B cell (primary cell): Measurements from ENCODE around the gene PTX4. TPM values are rescaled to one million over a fixed set of nuclear protein-coding genes. Genes with fewer than 3 reads are reported as not detected.

ENCODE experiments used
- ATAC-seq: fragments of 200-7000 bp; cut with Tn5 transposase; one replicate; pipeline ENCODE4 v1.10.0; 2021; ENCODE audit warnings: low read depth, mild to moderate bottlenecking, moderate number of reproducible peaks, moderate library complexity
- CTCF ChIA-PET: fragments of 350-600 bp; sonication (Branson Sonifier 250); formaldehyde crosslinking; loops from one replicate; lab custom pipeline; 2021; ENCODE audit warnings: antibody characterized with exemption, inconsistent platforms; lab: Charles Lee
- POLR2A ChIA-PET: fragments of 350-600 bp; sonication (Branson Sonifier 250); formaldehyde crosslinking; loops from one replicate; lab custom pipeline; 2021; ENCODE audit warnings: antibody characterized with exemption; lab: Charles Lee
- DNase-seq: peaks from one replicate; pipeline ENCODE4 v3.0.0; 2013
- H2AFZ ChIP-seq: 2 replicates; pipeline ENCODE4 v1.6.1; 2012; ENCODE audit warnings: mild to moderate bottlenecking, low read depth, low read length; ENCODE audit not compliant: insufficient read depth, poor library complexity, severe bottlenecking
- H3K27ac ChIP-seq, 2 donors: 1 replicate in 1 of 2; 2 replicates in 1 of 2; pipeline ENCODE4 v1.5.1; 2012 to 2013; ENCODE audit warnings: low read length in 2 of 2, mild to moderate bottlenecking in 2 of 2, moderate library complexity in 1 of 2
- H3K27me3 ChIP-seq, 4 experiments: fragments of 200-600 bp in 1 of 4; sonication (generic) in 1 of 4; replicated peaks in 1 of 4; 1 replicate in 2 of 4; 2 replicates in 2 of 4; pipeline versions ENCODE4 v1.6.1 to v1.7.0; 2013 to 2016; ENCODE audit warnings: low read length in 3 of 4, mild to moderate bottlenecking in 2 of 4, mixed read lengths in 1 of 4, moderate library complexity in 1 of 4; ENCODE audit not compliant: insufficient read depth in 4 of 4, control insufficient read depth in 3 of 4; ENCODE audit errors: control extremely low read depth in 1 of 4
- H3K36me3 ChIP-seq, 2 experiments: replicated peaks in 1 of 2; 1 replicate in 1 of 2; 2 replicates in 1 of 2; pipeline versions ENCODE4 v1.6.1 to v1.7.1; 2013; ENCODE audit warnings: low read length in 1 of 2; ENCODE audit not compliant: insufficient read depth in 2 of 2, control insufficient read depth in 1 of 2; ENCODE audit errors: control extremely low read depth in 1 of 2, extremely low read depth in 1 of 2
- H3K4me1 ChIP-seq, 2 donors: fragments of 200-600 bp in 1 of 2; sonication (generic) in 1 of 2; 1 replicate in 1 of 2; 2 replicates in 1 of 2; pipeline versions ENCODE4 v1.5.1 to v1.6.1; 2013 to 2017; ENCODE audit warnings: low read length in 2 of 2; ENCODE audit not compliant: control insufficient read depth in 2 of 2, insufficient read depth in 2 of 2
- H3K4me2 ChIP-seq: replicated peaks from 2 replicates; pipeline ENCODE3; 2012; ENCODE audit warnings: mild to moderate bottlenecking, low read depth, low read length; ENCODE audit not compliant: poor library complexity, severe bottlenecking
- H3K4me3 ChIP-seq, 5 experiments: fragments of 200-600 bp in 1 of 5; sonication (generic) in 1 of 5; 1 replicate in 3 of 5; 2 replicates in 2 of 5; pipeline versions ENCODE4 v1.5.1 to v1.7.0; 2011 to 2016; ENCODE audit warnings: low read length in 4 of 5, mild to moderate bottlenecking in 4 of 5, low read depth in 2 of 5, control low read depth in 1 of 5, moderate library complexity in 1 of 5; ENCODE audit not compliant: insufficient read depth in 1 of 5; ENCODE audit errors: control extremely low read depth in 1 of 5, extremely low read depth in 1 of 5
- H3K79me2 ChIP-seq: fragments of 200-600 bp; sonication (generic); one replicate; pipeline ENCODE4 v1.6.0; 2016; ENCODE audit warnings: low read length; ENCODE audit not compliant: control insufficient read depth, insufficient read depth
- H3K9ac ChIP-seq: fragments of 200-600 bp; sonication (generic); 2 replicates; pipeline ENCODE4 v1.6.1; 2017; ENCODE audit warnings: mild to moderate bottlenecking, low read length, moderate library complexity
- H3K9me3 ChIP-seq, 3 donors: one replicate each; pipeline versions ENCODE4 v1.6.1 to v1.7.1; 2013; ENCODE audit warnings: low read length in 2 of 3; ENCODE audit not compliant: control insufficient read depth in 2 of 3, insufficient read depth in 1 of 3; ENCODE audit errors: control extremely low read depth in 1 of 3
- H4K20me1 ChIP-seq: 2 replicates; pipeline ENCODE4 v1.6.0; 2012; ENCODE audit warnings: mild to moderate bottlenecking, low read length; ENCODE audit not compliant: insufficient read depth, control insufficient read depth, poor library complexity, severe bottlenecking
- H3K27ac Mint-ChIP-seq: one replicate; pipeline ENCODE4 v1.8.0; 2021; ENCODE audit warnings: mixed read lengths
- H3K27me3 Mint-ChIP-seq: one replicate; pipeline ENCODE4 v1.8.0; 2021; ENCODE audit warnings: mixed read lengths
- H3K4me1 Mint-ChIP-seq: one replicate; pipeline ENCODE4 v1.8.0; 2021; ENCODE audit warnings: mixed read lengths
- H3K4me3 Mint-ChIP-seq: one replicate; pipeline ENCODE4 v1.8.0; 2021; ENCODE audit warnings: mixed read lengths
- H3K9me3 Mint-ChIP-seq: one replicate; pipeline ENCODE4 v1.8.0; 2022; ENCODE audit warnings: mixed read lengths; ENCODE audit not compliant: insufficient read depth
- CTCF ChIP-seq: fragments of 200-600 bp; IDR thresholded peaks from one replicate; pipeline ENCODE4 v1.8.0; 2022; ENCODE audit warnings: antibody characterized with exemption, mild to moderate bottlenecking
- EZH2 ChIP-seq: IDR thresholded peaks from 2 replicates; pipeline ENCODE4 v1.6.1; 2012; ENCODE audit warnings: borderline replicate concordance, low read depth, mild to moderate bottlenecking, moderate library complexity, low read length; ENCODE audit not compliant: insufficient read depth, poor library complexity, severe bottlenecking
- WGBS: methylation state at CpG from one replicate; pipeline ENCODE4 v1.1.5; 2013; ENCODE audit warnings: missing lambda C conversion rate; ENCODE audit not compliant: insufficient coverage; 5-methylcytosine and 5-hydroxymethylcytosine counted together
- intact Hi-C: fragments of 100-400 bp; cut with micrococcal nuclease; formaldehyde crosslinking; loops from one replicate; pipeline ENCODE4 v1.10.0; 2022
- polyA plus RNA-seq: library from polyadenylated mRNA; depleted of rRNA; stranded (reverse); fragments of >200 nt; gene quantifications from 2 replicates; pipeline ENCODE4 v1.2.3, GENCODE V29; 2012
- total RNA-seq, 2 donors: library from RNA; stranded (reverse); fragments of 120-200 nt in 1 of 2; gene quantifications; 1 replicate in 1 of 2; 2 replicates in 1 of 2; pipeline versions ENCODE4 v1.2.3 to v1.2.4, GENCODE V29; 2013 to 2022

PTX4 gene
- total and polyA plus RNA-seq, 2 donors (not counting 1 experiment from before 2014, with no cell fraction given) = 0.33 TPM; not detected in 1

GRCh38 chr16:1466968-1467521, 21.7 kb downstream of the PTX4 start:
- peak overlapping the region; percentile 46 for H3K27ac Mint-ChIP-seq

More at GRCh38 chr16:1466968-1467521, 21.7 kb downstream of the PTX4 start:
- H3K27ac ChIP-seq = peak overlapping the region in 1 of 2 donors; percentile 15
- Mint-ChIP-seq H3K4me3 (no peak overlapping the region), H3K9me3 (no peaks in the 10 kb centered on the region), H3K27me3 (no peaks in the 10 kb centered on the region), H3K4me1 (peaks cover 38% of the 10 kb centered on the region)
- no peak overlapping the region for H3K9ac ChIP-seq
- DNase-seq (no peak), ATAC-seq (no peak)
- POLR2A ChIA-PET = no interaction called here
- H3K36me3 ChIP-seq = peaks cover 6 to 18% of the 10 kb centered on the region in 2 experiments
- intact Hi-C loops = no loop called here
- H3K27me3 ChIP-seq = no peaks in the 10 kb centered on the region
- TF ChIP-seq CTCF (no peak), EZH2 (no peak)
- H3K79me2 ChIP-seq = peaks cover 99% of the 10 kb centered on the region
- H3K4me2 ChIP-seq = no peak overlapping the region
- WGBS = 94% methylated on average over 10 of the region's 14 CpGs
- H3K9me3 ChIP-seq = no peaks in the 10 kb centered on the region
- CTCF ChIA-PET = no interaction called here
- no peak overlapping the region for H2AFZ ChIP-seq
- no peak overlapping the region for H3K4me3 ChIP-seq
- H3K4me1 ChIP-seq = peaks cover 20 to 37% of the 10 kb centered on the region in 2 donors
- H4K20me1 ChIP-seq = peaks cover 43% of the 10 kb centered on the region
